HL-60 (cell line): Measurements from ENCODE around the gene WDR27.

Experiments
- DNase-seq, 2 experiments: peaks; one replicate each; pipeline ENCODE4 v3.0.0-alpha.2; 2010 to 2020; ENCODE audit warnings: low read depth in 1 of 2, low spot score in 1 of 2
- H3K27ac ChIP-seq: fragments of 250-450 bp; sonication (Bioruptor Pico); replicated peaks from 2 replicates; pipeline ENCODE4 v1.5.1; 2020; ENCODE audit warnings: mild to moderate bottlenecking, moderate library complexity
- H3K27me3 ChIP-seq: fragments of 250-450 bp; sonication (Bioruptor Pico); 2 replicates; pipeline ENCODE4 v1.5.1; 2021; ENCODE audit warnings: mild to moderate bottlenecking, moderate library complexity; ENCODE audit not compliant: insufficient read depth, poor library complexity, severe bottlenecking
- H3K4me3 ChIP-seq: replicated peaks from 2 replicates; pipeline ENCODE4 v1.5.1; 2011; ENCODE audit warnings: mild to moderate bottlenecking, control low read depth, low read length; ENCODE audit not compliant: insufficient read depth
- CTCF ChIP-seq: IDR thresholded peaks from one replicate; pipeline ENCODE4 v1.5.1; 2011; ENCODE audit warnings: low read length, control low read depth, inconsistent platforms; ENCODE audit not compliant: insufficient read depth
- GABPA ChIP-seq: IDR thresholded peaks from 2 replicates; pipeline ENCODE4 v1.6.1; 2012; ENCODE audit warnings: low read depth
- POLR2AphosphoS5 ChIP-seq: IDR thresholded peaks from 2 replicates; pipeline ENCODE4 v1.6.1; 2012; ENCODE audit warnings: low read depth
- REST ChIP-seq: IDR thresholded peaks from 2 replicates; pipeline ENCODE4 v1.6.1; 2012; ENCODE audit warnings: low read depth; ENCODE audit not compliant: insufficient replicate concordance
- SPI1 ChIP-seq: IDR thresholded peaks from 2 replicates; pipeline ENCODE4 v1.6.1; 2012; ENCODE audit warnings: low read depth, mild to moderate bottlenecking, borderline replicate concordance

WDR27 gene

GRCh38 chr6:169561665-169562064 is 140.2 kb downstream of the WDR27 start:
- H3K4me3 ChIP-seq: no peak overlapping the region
- no peak overlapping the region for H3K27ac ChIP-seq
- DNase-seq: no peak
- TF ChIP-seq POLR2AphosphoS5: no peak
- no peak for TF ChIP-seq SPI1
- no peak for TF ChIP-seq CTCF
- TF ChIP-seq REST: no peak
- no peak for TF ChIP-seq GABPA
- no peaks in the 10 kb centered on the region for H3K27me3 ChIP-seq

- Histone ChIP-seq H3K27me3 (no peaks in the 10 kb centered on the region), H3K27ac (no peak overlapping the region), H3K4me3 (no peak overlapping the region)
- no peak for TF ChIP-seq SPI1
- TF ChIP-seq CTCF: no peak
- no peak for TF ChIP-seq GABPA
- no peak for TF ChIP-seq REST
- TF ChIP-seq POLR2AphosphoS5: no peak
- no peak for DNase-seq
These were observed 142.2 kb downstream of the WDR27 start for GRCh38 chr6:169559592-169559991.

- no peak for TF ChIP-seq POLR2AphosphoS5
- TF ChIP-seq REST: no peak
- no peak for TF ChIP-seq SPI1
- Histone ChIP-seq H3K27me3 (no peaks in the 10 kb centered on the region), H3K27ac (no peak overlapping the region), H3K4me3 (no peak overlapping the region)
- DNase-seq: no peak
These were observed 142.9 kb downstream of the WDR27 start for GRCh38 chr6:169558774-169559441.

- Histone ChIP-seq H3K4me3 (no peak overlapping the region), H3K27me3 (no peaks in the 10 kb centered on the region), H3K27ac (no peak overlapping the region)
- no peak for DNase-seq
- TF ChIP-seq POLR2AphosphoS5 (no peak), REST (no peak), CTCF (no peak), SPI1 (no peak), GABPA (no peak)
These were observed 143.5 kb downstream of the WDR27 start for GRCh38 chr6:169558378-169558773.
